Activated gamma-delta T cell (primary cell): ENCODE results near the gene IGFBP3.

Experiments used
- DNase-seq: peaks from one replicate; lab custom pipeline; 2025; lab: John Stamatoyannopoulos, UW

IGFBP3 gene

DNA sequence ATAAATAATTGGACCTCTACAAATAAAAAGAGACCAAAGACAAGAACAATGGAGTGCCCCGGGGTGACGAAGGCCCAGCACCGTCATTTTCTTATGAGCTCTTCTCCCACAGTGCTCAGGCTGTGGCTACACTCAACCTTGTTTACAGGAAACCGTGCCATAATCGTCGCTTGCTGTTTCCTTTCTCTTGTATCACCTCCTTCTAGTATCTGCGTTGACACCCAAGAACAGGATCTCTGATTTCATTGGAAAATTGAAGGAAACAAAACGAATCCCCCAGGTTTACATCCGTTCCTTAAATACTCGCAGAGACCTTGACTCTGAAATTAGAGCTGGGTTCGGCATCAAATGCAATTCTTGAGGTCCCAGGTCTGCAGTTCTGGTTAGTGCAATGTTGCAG is 1.7 kb upstream of the IGFBP3 start:
- DNase-seq: no peak

DNA sequence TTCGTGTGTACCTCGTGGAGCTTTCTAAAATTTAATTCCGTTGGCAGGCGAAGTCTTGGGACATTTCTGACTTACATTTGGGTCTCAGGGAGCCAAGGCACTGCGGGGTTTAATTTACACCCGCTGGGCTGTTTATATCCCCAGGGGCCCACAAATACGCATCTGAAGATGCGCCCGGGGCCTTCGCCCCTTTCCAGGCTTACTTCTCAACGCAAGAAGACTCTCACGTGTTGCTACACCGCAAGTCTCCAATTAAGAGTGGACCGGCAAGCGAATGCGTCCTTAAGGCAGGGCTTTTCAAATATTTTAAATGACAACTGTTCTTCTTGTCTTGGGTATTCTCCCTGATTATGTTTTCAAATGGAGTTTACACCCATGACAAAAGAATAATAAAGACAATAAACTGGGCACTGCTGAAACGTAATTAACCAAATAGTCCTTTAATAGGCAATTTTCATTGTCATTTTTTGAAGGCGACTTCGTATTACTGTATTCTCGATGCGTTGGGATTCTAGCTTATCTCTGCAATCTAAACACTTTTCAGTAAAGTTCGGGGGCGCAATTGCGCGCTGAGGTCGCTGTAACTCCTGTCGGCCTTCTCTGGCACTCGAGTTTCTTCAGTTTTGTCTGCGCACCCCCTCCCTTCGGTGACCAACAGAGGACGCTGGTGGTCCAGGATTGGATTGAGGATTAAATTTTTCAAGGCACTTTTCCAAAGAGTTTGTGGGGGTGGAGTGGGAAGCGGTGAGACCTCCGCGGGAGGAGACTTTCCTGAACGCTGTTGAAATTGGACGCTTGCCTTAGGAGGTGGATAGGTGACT is 837 bp upstream of the IGFBP3 start:
- DNase-seq: no peak

DNA sequence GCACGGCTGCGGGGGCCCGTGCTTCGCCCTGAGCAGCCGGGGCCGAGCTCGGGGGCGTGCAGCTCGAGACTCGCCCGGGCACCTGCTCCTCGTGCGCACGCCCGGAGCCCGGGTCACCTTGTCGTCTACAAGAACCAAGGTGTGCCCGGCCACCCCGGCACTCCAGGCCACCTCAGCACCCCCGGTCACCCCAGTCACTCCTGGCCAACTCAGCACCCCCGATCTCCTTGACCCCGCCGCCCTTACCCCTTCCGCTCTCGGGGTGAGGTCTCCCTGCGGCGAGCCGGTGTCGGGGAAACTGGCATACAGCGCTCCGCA is 268 bp upstream of the IGFBP3 start:
- DNase-seq: no peak

DNA sequence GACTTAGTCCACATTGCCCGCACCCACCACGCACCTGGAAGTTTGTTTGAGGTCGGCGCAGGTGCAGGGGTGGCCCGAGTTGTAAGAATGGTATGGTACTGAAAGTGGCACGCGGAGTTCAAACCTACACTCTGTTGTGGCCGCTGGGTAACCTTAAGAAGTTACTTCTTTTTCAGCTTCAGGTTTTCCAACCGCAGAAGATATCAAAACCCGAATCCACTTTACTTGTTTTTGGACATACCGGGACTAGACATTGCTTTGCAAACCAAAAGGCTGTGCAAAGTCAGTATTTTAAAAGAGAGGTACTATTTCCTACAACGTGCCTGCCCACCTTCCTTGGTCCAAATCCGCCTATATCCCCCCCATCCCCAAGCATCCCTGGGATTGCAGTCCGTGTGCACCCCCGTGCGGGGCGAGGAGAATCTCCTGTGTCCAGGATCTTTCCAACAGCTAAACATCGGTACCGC is 1.0 kb downstream of the IGFBP3 start:
- no peak for DNase-seq

DNA sequence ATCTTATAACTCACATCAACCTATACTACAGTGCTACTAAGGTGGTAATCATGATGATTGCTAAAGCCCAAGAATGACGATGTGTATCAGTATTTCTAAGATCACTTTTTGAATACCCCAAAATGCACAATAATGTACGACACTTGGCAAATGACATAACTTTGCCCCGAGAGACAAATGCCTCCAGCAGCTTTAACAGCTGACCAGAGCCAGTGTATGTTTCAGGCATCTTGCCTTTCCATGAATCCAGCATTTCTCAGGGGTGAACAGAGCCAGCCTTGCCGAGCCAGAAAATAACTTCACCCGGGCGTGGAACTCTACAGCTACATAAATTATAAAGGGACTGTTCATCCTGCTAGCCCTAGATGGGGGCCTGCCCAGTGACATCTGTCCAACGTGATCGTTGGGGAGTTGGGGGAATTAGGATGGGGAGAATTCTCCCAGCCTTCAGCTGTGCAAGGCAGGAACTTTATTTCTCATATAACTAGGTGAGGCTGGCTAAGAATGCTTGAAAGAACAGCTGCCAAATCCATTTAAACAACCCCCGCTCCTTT is 1.8 kb downstream of the IGFBP3 start:
- DNase-seq: no peak

DNA sequence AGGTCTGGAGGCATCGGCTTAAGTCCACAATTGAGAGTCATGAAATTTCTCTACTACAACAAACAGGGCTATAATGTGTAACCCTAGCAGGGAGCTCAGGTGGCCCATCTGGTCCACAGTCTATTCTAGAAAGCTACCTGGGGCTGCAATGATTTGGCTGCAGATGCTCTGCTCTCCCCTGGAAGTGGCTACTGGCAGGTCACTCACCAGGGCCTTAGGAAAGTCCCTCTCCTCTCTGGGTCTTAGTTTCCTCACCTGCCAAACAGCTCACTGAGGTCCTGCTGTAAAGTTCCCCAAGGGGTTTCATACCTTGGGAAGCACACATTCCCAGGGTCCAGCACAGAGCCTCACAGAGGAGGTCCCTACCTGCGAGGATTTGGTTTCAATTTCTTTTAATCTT is 2.5 kb downstream of the IGFBP3 start:
- no peak for DNase-seq

DNA sequence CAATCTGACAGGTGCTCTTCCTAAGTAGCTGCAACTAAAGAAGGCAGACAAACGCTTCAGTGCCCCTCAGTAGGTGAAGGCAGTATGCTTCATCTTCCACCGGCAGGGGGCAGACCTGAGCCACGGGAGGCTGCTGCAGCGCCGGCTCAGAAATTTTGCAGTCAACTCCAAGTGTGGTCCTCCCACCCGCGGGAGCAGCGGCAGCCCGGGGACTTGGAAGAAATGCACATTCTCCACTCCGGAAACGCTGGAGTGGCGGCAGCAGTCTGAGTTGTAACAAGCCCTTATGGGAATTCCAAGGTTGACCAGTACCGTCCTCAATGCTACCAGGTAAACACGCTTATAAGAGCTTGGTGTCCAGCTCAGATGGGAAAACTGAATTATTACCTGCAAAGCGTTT is 3.4 kb downstream of the IGFBP3 start:
- no peak for DNase-seq

DNA sequence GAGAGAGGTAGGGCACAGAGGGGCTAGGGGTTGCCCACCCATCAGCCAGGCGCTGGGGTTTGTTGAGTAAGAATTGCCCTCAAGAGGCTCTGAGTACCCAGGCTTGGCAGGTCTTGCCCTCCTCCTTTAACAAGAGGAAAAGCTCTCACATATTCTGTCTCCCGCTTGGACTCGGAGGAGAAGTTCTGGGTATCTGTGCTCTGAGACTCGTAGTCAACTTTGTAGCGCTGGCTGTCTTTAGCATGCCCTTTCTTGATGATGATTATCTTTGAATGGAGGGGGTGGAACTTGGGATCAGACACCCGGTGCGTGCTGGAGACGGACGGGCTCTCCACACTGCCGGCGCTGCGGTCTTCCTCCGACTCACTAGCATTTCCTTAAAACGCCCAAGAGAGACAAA is 4.0 kb downstream of the IGFBP3 start:
- DNase-seq: no peak

DNA sequence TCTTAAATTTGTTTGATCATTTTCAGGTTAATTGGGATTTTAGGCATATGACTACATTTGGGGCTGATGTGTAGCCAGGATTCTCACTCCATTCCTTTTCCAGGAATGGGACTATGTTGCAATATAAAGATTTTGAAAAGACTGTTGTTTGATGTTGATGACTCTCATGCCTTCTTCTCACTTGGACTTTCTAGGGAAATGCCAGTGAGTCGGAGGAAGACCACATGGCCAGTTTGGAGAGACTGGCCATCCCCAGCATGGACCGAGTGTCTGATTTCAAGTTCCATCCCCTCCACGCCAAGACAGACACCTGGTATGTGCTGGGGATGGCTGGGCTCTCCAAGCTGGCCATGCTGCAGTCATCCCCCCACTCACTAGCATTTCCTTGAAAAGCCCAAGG is 5.5 kb downstream of the IGFBP3 start:
- DNase-seq: no peak

DNA sequence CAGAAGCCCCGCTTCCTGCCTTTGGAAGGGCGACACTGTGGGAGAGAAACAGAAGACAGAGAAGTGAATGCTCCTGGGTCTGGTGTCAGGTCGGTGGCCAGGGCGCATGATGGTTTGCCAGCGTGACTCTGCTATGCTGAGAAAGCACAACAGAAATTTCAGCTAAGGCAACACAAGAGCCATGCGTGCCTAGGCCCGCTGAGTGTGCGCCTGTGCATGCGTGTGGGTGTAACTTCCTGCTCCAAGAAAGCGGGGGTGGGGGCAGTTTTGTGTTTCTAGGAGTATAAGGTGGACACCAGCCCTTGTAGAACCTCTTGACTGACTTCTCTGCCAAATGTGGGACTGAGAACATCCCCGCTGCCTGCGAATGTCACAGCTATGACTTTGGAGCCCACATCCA is 6.2 kb downstream of the IGFBP3 start:
- DNase-seq: no peak

DNA sequence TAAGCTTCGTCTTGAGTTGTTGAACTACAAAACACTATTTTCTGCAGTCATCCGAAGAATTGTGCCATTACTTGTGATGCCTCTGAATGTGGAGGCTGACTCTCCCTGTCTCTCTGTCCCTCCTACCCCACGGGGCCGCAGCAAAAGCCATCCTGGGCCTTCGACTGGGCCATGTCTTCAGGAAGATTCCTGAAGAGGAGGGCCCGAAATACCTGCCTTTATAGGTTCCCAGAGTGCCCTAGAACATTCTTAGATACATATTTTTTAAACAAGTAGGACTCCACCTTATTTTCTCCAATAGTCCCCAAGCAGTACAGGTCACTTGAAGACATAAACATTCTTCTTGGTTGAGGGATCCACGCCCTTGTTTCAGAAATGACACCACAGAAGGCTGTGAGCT is 8.1 kb downstream of the IGFBP3 start:
- no peak for DNase-seq

DNA sequence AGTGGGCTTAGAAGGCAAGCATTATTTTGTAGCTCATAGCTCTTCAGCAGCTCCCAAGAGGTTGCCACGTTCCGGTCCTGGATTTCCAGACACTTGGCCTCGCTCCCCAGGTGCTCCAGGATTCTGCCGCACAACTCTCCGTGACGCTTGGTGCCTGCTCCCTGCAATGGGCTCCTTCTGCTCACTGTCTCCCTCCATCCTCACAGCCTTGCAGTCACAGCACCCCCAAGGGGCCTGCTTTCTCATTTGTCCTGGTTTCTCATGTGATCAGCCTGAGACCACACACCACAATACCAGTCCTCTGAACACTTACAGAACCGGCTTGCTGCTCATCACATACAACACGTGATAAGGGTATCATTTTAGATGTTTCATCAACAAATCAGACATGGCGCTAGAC is 9.8 kb downstream of the IGFBP3 start:
- no peak for DNase-seq

DNA sequence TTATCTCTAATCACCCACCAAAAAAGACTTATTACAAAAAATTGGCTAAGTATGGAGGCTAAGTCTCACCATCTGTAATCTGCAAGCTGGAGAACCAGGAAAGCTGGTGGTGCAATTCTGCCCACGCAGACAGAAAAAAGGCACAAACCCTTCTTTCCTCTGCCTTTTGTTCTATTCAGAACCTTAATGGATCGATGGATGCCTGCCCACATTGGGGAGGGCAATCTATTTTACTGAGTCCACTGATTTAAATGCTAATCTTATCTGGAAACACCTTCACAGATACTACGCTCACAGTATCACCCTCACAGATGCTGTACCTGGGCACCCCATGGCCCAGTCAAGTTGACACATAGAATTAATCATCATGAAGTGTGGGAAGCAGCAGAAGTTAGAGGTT is 10.2 kb downstream of the IGFBP3 start:
- no peak for DNase-seq

DNA sequence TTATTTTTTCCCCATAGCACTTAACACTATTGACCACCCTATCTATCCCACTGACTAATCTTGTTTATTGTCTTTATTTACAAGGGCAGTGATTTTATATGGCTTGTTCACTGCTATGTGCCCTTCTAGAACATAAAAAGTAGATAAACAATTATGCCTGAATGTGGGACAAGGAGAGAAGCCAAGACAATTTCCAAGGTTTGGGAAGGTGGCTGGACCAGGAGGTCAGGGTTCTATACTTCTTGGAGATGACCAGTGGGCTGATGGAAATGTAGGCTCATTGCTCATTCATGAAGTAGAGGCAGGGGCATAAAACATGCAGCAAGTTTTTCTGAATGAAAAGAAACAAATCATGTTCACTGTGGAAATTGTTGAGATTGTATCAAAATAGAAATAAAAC is 11.5 kb downstream of the IGFBP3 start:
- no peak for DNase-seq

DNA sequence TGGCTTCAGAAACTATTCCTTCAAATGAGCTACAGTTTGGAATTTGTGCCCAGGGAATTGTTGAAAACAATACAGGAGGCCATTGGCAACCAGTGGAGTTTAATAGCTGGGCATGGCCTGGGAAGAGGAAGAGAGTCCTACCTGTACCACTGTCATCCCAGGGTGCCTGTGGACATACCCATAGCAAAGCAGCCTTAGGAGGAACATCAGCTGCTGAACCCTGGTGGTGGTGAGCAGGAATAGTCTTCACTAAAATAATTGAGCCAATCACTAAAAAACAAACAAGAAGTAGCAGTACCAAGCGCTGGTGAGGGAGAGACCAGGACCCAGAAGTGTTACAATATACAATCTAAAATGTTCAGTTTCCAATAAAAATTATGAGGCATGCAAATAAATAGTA is 18.3 kb downstream of the IGFBP3 start:
- no peak for DNase-seq

DNA sequence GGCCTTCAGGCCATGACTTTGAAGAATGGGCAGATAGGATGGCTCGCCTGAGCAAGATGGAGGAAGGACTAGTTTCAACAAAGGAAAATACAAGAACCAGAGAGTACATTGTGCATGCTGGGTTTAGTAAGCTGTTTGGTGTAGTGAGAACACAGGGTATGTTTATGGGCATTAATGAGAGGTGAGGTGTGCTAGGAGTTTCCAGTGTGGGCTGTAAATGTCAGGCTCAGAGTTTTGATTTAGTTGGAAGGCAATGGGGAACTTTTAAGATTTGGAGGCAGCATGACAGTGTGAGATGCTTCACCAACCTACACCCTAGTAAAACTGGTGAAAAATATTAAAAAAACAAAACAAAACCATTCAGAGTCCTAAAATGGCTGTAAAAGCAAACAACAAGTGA is 19.5 kb downstream of the IGFBP3 start:
- no peak for DNase-seq

DNA sequence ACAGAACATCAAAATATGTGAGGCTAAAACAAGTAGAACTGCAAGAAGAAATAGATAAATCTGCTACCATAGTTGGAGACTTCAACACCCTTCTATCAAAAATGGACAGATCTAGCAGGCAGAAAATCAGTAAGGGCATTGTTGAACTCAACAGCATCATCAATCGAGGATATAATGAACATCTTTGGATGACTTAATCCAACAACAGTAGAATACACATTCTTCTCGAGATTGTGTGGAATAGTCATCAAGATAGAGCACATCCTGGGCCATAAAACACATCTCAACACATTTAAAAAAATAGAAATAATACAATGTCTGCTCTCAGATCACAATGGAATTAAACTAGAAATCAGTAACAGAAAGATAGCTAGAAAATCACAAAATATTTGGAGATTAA is 22.9 kb downstream of the IGFBP3 start:
- no peak for DNase-seq

DNA sequence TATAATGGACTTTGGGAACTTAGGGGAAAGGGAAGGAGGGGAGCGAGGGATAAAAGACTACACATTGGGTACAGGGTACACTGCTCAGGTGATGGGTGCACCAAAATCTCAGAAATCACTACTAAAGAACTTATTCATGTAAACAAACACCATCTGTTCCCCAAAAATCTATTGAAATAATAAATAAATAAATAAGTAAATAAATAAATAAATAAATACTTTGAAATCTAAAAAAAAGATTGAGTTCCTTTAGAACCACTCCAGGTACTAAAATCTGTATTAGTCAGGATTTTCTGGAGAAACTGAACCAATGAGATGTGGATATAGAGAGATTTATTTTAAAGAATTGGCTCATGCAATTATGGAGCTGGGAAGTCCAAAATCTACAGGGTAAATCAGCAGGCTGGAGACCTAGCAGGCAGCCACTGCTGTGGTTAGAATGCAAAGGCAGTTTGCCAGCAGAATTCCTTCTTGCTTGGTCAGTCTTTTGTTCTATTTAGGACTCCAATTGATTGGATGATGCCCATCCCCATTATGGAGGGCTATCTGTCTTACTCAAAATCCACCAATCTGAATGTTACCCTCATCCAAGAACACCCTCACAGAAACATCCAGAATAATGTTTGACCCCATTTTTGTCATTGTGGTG is 23.9 kb downstream of the IGFBP3 start:
- DNase-seq: no peak

DNA sequence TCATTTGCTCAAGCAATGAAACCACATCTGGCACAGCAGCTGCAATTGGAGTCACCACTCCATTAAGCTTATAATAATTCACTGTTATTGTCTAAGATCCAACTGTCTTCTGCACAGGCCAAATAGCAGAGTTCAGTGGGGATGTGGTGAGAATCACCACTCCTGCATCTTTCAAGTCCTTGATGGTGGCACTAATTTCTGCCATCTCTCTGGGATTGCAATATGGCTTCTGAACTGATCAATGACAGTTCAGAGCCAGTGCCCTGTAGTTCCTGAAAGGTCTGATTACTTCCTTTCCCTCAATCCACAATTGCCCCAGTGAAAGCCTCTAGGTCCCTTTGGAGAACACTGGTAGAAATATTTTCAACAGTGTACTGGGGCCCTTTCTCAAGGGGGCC is 26.4 kb downstream of the IGFBP3 start:
- no peak for DNase-seq

DNA sequence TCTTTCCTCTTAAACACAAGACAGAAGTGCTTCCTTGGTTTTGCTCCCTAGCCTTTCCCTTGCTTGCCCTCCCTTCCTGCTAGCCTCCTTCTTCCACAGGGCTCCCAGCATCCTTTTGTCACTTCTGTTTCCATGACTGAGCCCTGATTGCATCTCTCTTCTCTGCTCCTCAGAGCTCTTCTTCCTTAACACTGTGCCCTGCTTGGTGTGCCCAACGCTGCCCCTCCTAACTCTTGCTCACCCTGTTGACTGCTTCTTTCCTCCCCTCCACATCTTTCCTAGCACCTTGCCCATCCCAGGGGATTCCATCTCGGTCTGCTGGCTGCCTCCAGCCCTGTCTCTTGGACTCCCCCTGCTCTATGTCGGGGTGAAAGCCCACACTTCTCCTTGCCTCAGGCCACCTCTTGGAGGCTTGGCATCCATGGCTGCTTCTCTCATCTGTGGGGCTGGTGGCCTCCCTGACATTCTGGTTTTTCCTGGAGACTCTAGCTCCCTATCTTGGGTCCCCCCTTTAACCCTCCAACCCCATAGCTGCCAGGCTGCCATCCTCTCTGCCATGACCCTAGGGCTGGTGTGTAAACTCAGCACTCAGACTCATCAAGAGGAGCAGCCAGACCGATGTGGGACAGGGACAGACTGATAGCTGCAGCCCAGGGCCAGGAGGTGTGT is 26.9 kb downstream of the IGFBP3 start:
- DNase-seq: no peak

DNA sequence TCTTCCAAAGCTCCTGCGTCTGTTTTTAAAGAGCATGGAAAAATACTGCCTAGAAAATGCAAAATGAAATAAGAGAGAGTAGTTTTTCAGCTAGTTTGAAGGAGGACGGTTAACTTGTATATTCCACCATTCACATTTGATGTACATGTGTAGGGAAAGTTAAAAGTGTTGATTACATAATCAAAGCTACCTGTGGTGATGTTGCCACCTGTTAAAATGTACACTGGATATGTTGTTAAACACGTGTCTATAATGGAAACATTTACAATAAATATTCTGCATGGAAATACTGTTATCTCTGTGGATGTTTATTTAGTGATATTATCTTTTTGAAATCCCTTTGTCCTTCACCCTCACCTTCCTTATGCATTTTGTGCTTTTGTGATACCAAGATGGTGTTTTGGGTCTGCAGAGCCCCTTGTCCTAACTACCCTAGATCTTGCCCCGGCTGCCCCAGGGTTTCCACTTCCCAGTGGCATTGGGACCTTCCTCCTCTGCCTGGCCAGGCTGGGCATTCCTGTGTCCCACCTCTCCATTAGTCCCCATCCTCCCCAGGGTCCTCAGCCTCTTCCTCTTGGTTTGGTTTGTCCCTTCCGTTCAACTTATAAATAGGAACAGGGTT is 27.6 kb downstream of the IGFBP3 start:
- no peak for DNase-seq

DNA sequence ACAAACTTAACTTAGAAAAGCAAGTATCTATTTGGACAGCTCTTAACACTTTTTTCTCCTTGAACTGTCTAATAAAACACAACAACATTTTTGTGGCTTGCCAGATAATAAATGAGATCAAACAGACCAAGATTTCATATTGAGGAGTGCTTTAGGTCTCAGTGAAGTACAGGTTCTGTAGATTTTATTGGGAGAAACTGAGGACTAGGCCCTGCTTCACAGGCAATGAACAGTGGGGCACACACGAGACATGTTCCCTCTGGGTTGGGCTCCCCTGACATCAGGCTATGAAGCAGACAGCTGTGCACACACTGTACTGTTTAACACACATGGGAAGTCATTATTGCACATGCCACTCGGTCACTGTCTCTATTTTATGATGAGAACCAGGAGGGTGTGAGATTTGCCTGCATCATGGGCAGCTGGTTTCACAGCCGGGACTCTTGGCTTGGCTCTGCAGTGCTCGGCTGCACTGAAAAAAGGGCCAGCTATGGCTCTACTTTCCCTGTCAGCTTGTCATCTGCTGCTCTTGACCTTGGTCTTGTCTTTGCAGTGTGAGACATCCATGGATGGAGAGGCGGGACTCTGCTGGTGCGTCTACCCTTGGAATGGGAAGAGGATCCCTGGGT is 28.6 kb downstream of the IGFBP3 start:
- DNase-seq: no peak
